NCI-H1417 treated with DMSO at 0.1 percent for 48 hours (cell line): ENCODE measurements around the gene FCN2.

ENCODE experiments used
- DNase-seq: peaks from one replicate; lab custom pipeline; 2025; lab: John Stamatoyannopoulos, UW

The FCN2 gene

GRCh38 chr9:134869554-134870300, 10.9 kb upstream of the FCN2 start:
- DNase-seq = no peak

DNA sequence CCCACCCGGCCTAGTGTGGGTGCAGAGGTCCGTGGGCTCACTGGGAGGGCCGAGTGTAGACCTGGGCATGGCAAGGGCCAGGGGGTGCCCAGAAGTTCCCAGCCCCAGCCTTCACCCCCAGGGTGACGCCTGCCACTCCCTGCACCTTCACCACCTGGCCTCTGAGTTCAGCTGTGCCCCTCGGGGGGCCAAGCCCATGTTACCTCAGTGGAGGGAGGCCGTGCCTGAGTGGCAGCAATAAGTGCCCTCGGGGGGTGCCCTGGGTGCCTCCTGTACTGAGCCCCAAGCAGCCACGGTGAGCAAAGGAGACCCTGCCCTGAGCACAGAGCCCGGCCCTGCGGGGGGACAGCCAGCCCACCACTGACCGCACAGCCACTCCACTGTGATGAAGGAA, 10.3 kb upstream of the FCN2 start:
- no peak for DNase-seq

DNA sequence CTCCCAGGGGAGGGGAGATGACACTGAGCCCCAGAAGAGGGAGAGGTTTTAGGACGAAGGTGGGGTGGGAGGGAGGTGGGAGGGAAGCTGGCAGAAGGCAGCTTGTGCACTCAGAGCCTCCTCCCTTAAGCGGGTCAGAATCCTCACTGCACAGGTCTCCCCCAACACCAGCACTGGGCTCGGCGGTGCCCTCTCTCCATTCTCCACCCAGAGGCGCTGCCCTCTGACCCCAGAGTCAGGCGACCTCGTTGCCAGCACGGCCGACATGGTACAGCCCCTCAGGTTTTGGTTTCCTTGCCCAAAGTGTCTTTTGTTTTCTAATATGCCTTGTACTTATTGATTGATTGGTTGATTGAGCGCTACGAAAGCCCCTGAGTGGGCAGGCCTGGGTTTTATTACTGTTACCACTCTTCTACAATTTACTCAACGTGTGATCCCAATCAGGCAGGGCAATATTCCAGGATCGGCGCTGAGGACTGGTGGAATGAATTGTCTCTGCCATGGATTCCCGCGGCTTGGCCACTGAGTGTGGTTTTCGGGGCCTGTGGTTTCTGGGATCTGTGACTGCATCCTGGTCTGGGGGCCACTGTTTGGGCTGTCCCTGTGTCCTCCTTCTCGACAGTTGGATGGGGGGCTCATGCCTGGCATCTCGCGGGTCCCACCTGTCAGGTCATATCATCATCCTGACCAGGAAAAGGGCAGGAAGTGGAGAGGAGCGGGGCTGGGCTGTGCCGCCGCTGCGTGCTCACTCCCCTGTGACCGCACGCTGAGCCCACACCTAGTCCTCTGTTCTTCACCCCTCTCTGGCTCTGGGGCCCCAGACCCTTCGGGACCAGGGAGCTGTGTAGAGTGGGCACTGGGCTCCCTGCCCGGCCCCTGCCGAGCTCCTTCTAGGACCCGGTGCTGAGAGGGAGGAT, 9.6 kb upstream of the FCN2 start:
- DNase-seq = no peak

DNA sequence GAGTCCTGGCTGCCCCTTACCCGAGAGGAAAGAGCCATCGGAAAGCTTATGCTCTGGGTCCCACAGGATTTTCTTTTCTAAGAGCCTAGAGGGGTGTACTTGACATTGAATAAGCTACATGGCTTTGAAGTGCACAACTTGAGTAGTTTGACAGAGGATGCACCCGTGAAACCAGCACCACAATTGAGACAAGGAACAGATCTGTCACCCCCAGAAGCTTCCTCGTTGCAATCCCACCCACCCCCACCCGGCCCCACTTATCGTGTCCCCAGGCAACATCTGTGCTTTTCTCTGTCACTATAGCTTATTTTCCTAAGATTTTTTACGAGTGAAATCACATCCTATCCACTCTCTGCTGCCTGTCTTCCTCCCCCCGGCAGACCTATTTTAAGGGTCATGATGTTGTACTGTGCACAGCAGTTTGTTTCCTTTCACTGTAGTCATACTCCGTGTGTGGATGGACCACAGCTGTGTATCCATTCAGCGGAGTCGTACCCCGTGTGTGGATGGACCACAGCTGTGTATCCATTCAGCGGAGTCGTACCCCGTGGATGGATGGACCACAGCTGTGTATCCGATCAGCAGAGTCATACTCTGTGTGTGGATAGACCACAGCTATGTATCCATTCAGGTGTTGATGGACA, 8.8 kb upstream of the FCN2 start:
- no peak for DNase-seq

DNA sequence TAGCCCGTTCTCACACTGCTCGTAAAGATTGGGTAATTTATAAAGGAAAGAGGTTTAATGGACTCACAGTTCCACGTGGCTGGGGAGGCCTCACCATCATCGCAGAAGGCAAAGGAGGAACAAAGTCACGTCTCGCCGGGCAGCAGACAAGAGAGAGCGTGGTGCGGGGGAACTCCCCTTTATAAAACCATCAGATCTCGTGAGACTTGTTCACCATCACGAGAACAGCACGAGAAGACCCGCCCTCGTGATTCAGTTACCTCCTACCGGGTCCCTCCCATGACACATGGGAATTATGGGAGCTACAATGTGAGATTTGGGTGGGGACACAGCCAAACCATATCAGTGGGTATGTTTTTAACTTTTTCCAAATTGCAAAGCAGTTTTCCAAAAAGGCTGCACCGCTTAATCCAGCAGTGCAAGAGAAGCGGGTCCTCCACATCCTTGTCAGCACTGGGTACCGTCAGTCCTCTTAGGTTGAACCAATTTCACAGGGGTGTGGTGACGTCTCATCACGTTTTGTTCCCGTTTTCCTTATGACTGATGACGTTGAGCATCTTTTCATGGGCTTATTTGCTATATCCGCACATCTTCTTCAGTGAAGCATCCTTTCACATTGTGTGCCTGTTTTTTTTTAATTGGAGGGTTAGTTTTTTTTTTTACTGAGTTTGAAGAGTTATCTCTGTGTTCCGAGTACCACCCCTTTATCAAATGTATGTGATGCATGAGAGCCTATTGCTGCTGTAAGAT, 8.0 kb upstream of the FCN2 start:
- DNase-seq = no peak

DNA sequence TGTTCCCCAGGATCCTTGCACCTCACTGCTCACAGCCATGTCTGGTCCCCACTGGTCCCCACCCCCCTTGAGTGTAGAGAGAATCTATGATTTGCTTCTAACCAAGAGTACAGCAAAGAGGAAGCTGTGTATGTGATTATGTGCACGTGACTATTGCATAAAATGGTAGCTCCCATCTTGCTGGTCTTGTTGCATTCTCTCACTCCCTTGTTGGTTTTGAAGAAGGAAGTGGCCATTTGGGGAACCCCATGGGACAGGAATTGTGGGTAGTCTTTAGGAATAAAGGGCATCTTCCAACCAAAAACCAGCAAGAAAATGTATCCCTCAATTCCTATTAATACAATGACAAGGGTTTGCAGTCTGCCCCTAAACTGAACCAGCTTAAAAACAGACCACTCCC, 5.2 kb upstream of the FCN2 start:
- DNase-seq = no peak

DNA sequence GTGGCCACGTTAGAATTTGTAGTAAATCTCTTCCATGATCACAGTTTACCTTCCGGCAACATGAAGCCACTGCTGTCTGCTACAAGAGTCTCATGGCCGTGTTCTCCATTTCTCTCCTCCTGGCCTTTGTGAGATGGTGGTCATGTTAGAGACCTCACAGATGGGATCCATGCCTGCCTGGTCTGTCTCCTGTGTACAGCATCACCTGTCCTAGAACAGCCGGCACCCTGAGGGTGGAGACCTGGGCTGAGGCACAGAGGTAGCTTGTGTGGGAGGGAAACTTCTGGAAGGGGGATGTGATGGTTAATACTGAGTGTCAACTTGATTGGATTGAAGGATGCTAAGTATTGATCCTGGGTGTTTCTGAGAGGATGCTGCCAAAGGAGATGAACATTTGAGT, 3.1 kb upstream of the FCN2 start:
- no peak for DNase-seq

DNA sequence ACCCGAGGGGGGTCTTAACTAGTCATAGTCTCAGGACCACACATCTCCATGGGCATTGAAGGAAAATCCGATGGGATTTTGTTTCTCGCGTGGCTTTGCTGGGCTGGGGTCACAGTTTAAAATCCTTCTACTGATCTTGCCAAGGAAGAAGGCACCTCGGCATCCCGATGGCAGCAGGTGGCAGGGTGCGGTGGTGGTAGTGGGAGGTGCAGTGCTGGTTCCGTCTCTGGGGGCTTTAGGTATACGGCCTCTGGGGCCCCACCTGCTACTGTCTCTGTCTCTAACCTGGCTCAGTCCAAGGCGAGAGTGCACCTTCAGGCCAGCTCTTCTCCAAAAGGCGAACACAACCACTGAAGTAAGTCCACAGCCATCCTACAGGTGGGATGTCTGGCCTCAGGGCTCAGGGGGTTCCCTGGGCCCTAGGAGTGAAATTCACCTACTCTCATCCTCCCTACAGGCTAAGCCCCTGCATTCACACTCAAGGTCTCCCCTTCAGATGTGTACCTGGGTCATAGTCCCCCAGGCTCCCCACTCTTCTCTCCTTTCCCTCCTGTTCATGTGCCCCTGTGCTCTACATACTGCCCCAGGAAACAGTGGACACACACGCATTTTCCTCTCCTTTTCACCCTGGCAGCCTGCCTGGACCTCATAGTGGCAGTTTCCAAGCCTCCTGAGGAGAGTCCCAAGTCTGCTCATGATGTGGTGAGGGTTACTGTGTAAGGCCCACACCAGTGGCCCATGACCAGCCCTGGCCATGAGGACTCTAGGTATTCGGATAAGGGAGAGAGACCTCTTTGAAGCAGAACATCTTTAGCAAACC, 736 bp upstream of the FCN2 start:
- DNase-seq = no peak

GRCh38 chr9:134881313-134881670, 682 bp downstream of the FCN2 start:
- DNase-seq = no peak

DNA sequence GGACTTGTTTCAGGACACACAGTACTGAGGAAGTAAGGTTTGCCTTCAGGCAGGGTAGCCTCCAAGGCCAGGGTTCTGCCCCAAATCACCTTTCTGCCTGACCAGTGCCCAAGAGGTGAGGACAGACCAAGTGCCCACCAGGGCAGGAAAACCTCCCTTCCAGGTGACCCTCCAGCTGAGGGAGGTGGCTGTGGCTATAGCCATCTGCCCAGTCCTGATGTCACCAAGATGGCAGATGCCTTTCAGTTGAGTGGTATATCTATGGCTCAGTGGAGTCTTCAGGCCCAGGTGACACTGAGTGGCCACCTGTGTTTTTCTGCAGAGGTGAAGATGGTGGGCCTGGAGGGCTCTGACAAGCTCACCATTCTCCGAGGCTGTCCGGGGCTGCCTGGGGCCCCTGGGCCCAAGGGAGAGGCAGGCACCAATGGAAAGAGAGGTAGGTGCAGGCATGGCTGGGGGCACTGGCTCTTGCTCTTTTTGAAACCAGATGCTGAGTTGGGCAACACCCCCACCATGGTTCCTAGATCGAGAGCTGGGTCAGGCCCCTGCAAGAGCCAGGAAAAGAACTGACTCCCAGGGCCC, 1.7 kb downstream of the FCN2 start:
- no peak for DNase-seq

- no peak for DNase-seq
These were observed 2.6 kb downstream of the FCN2 start for GRCh38 chr9:134883040-134883782.

DNA sequence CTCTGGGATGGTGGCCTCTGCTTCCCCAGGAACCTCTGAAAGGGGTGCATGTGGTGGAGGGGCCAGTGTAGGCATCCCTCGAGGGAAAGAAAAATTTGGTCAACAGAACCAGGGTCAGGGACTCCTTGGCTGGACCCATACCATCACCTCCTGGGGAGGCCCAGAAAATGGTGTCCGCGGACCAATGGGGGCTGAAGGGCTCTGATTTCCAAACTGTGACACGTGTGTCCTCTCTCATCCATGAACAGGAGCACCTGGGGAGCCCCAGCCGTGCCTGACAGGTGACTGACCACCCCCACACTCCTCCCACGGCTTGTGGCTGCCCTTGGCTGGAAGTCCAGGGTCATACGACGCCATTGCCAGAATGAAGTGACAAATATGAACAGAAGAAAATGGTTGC, 3.9 kb downstream of the FCN2 start:
- no peak for DNase-seq

DNA sequence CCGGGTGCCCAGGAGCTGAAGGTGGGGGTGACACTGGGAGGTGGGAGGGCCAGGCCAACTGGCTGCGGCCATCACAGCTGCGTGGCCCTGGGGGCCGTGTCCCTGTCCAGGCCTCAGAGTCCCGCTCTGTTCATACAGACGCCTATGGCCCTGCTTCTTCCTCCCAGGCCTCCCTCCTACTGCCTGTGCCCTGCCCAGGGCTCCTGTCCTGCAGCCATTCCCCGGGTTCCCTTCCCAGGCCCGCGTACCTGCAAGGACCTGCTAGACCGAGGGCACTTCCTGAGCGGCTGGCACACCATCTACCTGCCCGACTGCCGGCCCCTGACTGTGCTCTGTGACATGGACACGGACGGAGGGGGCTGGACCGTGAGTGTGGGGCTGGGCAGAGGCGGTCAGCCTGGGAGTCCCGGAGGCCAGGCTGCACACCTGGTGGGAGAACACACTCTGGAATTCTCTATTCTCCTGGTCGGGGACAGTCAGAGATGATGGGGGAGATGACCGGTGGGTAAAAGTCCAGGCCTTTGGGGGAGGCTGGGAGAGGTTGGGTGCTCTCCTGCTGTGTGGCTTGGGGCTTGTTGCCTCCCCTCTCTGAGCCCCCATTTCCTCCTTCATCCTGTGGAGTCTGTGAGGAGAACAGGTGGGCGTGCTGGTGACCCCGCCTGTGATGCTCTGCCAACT, 4.5 kb downstream of the FCN2 start:
- DNase-seq = no peak

DNA sequence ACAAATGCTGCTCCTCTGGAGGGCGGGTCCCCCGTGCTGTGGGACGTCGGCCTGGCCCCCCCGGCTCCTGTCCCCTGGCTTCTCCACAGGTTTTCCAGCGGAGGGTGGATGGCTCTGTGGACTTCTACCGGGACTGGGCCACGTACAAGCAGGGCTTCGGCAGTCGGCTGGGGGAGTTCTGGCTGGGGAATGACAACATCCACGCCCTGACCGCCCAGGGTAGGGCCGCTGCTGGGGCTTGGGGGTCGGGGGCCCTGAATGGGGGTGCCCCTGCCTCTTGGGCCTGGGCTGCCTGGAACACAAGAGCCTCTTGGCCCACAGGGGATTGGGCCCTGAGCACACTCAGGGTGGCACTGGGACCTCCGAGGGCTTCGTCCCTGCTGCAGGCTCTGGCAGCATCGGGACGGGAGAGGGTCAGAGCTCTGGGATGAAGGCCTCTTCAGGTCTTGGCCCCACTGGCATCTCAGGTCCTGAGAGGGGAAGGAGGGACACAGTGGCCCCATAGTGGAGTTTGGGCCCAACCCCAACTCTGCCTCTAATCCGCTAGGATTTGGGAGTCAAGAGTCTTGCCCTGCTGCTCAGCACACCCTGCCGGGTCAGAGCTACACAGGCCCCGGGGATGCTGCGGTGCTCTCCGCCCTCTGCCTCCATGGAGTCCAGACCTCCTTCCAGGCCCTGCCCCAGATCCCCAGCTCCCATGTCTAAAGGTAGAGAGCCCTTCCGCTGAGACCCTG, 5.2 kb downstream of the FCN2 start:
- no peak for DNase-seq

DNA sequence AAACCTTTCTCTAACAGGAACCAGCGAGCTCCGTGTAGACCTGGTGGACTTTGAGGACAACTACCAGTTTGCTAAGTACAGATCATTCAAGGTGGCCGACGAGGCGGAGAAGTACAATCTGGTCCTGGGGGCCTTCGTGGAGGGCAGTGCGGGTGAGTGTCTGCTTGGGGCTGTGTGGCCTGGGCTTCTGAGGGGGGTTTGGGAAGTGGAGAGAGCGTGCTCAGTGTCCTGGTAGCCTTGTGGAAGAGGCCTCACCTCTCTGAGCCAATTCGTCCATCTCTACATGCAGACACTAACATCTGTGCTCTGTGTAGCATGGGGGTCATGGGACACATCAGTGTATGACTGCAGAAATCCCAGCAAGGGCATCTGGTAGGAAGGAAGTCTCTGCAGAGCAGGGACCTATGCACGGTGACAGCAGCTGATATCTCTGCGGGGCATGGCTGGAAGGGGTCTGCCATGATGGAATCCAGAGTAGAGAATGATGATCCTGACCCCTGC, 5.9 kb downstream of the FCN2 start:
- DNase-seq = no peak

DNA sequence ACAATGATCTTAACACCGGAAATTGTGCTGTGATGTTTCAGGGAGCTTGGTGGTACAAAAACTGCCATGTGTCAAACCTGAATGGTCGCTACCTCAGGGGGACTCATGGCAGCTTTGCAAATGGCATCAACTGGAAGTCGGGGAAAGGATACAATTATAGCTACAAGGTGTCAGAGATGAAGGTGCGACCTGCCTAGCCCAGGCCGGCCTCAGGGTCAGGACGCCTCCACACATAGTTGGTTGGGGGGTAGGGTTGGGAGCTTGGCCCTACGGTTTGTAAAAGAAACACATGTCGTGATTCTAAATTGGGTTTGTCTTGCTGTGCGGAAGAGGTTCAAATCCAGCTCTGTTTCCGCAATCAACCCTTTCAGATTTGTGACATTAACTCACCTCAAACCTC, 6.6 kb downstream of the FCN2 start:
- DNase-seq = no peak

DNA sequence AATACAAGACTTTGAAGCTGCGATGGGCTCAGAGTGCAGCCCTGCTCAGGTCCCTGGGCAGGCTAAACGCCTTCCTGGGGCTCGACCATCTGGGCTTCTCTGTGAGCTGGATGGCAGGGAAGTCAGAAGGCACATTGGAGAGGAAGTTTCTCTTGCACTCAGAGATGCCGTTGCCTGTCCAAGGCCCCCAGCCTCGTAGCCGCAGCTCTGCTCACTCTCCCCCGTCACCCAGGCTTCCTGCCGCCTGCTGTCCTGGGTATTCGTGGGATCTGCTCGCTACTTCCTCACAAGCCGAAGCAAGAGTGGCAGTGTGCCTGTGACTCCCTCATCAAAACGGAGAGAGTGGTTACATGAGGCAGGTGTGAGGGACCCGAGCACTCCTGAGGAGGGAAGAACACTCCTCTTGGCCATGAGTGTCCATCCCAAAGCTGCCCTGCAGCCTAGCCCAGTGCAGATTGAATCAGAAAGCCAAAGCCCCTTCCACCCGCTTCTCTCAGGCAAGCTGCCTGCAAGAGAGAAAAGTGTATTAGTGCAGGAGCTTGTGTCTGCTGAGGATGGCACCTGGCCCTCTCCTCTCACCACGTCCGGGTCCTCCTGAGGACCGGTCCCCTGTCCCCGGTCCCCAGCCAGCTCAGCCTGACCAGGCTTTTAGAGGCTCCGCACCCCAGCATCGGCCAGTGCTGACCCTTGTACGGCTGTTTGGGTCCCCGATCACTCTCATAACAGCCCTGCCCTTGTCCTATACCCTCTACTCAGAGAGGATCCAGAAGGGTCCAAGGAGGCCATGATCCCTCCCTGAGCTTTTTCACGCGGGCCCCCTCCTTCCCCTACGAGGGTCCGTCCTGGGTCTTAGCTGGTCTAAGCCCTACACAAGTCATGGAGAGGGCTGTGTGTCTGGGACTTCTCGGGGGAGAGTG, 7.3 kb downstream of the FCN2 start:
- DNase-seq = no peak
